IgD-negative memory B cell (primary cell): ENCODE data around the gene HS3ST4. TPM values are rescaled to one million over a fixed set of nuclear protein-coding genes. Genes with fewer than 3 reads are reported as not detected.
"Not testable (repeated sequence)": the region's sequence is repeated elsewhere in the genome, so short reads cannot be mapped to it uniquely, and the experiment has no call there.

Experiments used
- H3K27ac Mint-ChIP-seq, 3 donors: one replicate each; pipeline ENCODE4 v1.8.0; 2020 to 2022; ENCODE audit warnings: mild to moderate bottlenecking in 3 of 3, mixed read lengths in 3 of 3, moderate library complexity in 1 of 3
- H3K27me3 Mint-ChIP-seq: one replicate; pipeline ENCODE4 v1.8.0; 2021; ENCODE audit warnings: mixed read lengths
- H3K36me3 Mint-ChIP-seq: one replicate; pipeline ENCODE4 v1.8.0; 2020; ENCODE audit warnings: mild to moderate bottlenecking, mixed read lengths
- H3K4me1 Mint-ChIP-seq, 3 donors: one replicate each; pipeline ENCODE4 v1.8.0; 2020 to 2022; ENCODE audit warnings: mixed read lengths in 3 of 3, mild to moderate bottlenecking in 1 of 3
- H3K4me3 Mint-ChIP-seq, 4 donors: one replicate each; pipeline ENCODE4 v1.8.0; 2020 to 2022; ENCODE audit warnings: mild to moderate bottlenecking in 4 of 4, mixed read lengths in 4 of 4, moderate library complexity in 3 of 4
- H3K9me3 Mint-ChIP-seq, 3 donors: one replicate each; pipeline ENCODE4 v1.8.0; 2020 to 2021; ENCODE audit warnings: mixed read lengths in 3 of 3, mild to moderate bottlenecking in 1 of 3
- polyA plus RNA-seq: library from polyadenylated mRNA; unstranded; fragments of 300-500 nt; fragmentation: Illumina TruSeq; gene quantifications from one replicate; pipeline ENCODE4 v1.2.3, GENCODE V29; 2021

Gene HS3ST4
- polyA plus RNA-seq, 1 donor from 2014 or later = not detected

DNA sequence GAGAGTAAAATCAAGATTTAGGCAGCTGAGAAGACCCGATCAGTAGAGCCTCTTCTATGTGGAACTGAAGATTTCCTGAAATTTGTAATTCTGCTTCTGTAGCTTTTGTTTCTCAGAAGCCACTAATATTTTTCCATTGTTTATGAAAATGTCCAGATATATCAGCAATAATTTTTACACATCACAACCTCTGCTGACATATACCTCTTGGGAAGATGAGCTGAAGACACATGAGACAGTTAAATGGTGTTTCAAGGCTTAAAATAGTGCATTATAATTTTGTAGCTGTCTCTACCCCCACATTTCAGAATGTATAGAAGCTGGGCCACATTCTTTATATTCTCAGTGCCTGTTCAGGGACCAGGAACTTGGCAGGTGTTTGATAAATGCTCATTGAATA is 320.6 kb downstream of the HS3ST4 start:
- Mint-ChIP-seq H3K4me1 (no peaks in the 10 kb centered on the region), H3K27me3 (no peaks in the 10 kb centered on the region), H3K9me3 (peaks cover 2 to 17% (median 4%) of the 10 kb centered on the region in 3 donors), H3K27ac (no peak overlapping the region), H3K36me3 (no peaks in the 10 kb centered on the region), H3K4me3 (no peak overlapping the region)

- Mint-ChIP-seq H3K4me3 (no peak overlapping the region), H3K27me3 (no peaks in the 10 kb centered on the region), H3K4me1 (no peaks in the 10 kb centered on the region), H3K9me3 (peaks cover 2 to 26% (median 4%) of the 10 kb centered on the region in 3 donors), H3K27ac (no peak overlapping the region), H3K36me3 (no peaks in the 10 kb centered on the region)
Observed at GRCh38 chr16:26015776-26016175, 324.0 kb downstream of the HS3ST4 start.

DNA sequence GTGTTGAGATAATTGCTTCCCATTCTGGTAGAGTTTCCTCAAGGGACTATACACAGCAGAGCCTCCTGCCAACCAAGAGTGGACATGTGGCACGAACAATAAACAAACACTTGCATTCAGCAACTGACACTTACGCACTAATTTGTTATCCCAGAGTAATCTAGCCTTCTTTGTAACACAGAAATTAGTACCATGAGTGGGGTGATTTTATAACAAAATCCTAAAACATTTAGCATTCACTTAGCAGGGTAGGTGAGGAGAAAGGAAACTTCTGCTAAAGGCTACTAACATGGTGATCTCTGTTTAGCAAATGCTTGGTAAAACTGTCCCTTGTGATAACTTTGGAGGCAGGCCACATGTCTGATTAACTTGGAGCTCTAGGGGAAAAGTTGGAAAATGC is 325.2 kb downstream of the HS3ST4 start:
- peaks cover 2 to 26% (median 4%) of the 10 kb centered on the region in 3 donors for H3K9me3 Mint-ChIP-seq
- no peaks in the 10 kb centered on the region for H3K27me3 Mint-ChIP-seq
- H3K27ac Mint-ChIP-seq = no peak overlapping the region
- H3K4me1 Mint-ChIP-seq = no peaks in the 10 kb centered on the region
- no peak overlapping the region for H3K4me3 Mint-ChIP-seq
- no peaks in the 10 kb centered on the region for H3K36me3 Mint-ChIP-seq

DNA sequence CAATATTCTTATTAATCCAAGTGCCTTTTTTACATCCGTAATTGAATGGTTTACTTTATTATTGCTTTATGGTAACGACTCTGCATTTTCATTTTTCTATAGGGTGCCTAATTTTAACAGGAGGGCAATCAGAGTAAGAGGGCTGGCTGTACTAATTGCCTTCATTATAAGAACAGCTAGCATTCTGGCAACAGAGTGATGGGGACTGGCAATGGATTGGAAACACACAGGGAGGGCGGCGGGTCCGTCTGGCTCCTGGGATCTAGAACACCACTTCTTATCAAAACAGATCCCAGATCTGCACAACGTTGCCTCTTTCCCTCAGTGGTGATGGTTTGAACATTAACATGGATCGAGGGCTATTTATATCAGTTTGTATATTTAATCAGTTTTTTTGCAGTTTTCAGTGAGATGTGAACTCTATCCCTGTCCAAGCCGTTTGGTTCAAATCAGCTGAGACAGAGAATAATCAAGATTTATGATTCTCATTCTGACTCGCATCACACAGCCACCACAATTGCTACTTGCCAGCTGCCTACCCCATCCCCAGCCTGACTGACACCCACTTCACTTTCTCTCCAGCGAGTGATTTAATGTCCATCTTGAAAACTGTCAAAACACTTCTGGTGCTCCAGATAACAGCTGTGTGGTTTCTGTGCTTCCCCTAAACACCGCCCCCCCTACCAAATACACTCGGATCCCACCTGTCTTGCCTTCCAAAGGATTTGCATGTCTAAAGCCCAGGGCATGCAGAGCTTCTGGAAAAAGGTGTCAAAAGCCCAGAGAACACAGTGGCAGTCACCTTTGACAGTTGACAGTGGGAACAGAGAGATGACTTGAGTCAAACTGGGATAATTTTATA is 327.9 kb downstream of the HS3ST4 start:
- H3K36me3 Mint-ChIP-seq = no peaks in the 10 kb centered on the region
- no peaks in the 10 kb centered on the region for H3K4me1 Mint-ChIP-seq
- H3K4me3 Mint-ChIP-seq = no peak overlapping the region
- peak overlapping the region in 2 of 3 donors; percentile 28 to 51 for H3K27ac Mint-ChIP-seq
- peaks cover 0 to 23% (median 2%) of the 10 kb centered on the region in 3 donors for H3K9me3 Mint-ChIP-seq
- H3K27me3 Mint-ChIP-seq = no peaks in the 10 kb centered on the region

DNA sequence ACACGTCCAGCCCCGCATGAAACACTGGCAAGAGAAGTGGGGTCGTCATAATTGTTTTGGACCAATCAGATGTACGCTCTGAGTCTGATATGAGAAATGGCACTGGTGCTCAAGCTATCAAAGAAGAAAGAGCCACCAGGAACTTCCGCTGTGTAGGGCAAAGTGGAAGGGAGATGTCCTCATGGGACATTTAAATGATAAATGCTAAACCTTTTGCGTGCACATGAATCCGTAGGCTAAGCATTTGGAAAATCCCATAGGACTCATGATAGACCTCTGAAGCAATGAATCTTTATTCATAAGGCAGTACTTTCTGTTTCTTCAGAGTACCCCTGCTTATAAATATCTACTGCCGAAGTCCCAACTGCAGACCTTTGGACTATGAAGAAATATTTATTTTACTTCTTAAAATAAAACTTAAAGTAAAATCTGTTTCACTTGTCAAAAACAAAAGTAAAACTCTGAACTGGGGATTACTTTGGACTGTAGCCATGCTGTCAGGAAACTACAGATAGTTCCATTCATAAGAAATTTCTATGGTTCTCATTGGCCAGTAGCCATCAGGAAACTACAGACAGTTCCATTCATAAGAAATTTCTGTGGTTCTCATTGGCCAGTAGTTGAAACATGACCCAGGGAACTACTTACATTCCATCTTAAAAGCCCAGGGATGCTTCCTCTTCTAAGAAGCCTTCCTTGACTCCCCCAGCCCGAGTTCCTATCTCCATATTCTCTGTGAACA is 335.1 kb downstream of the HS3ST4 start:
- peaks cover 0 to 8% (median 7%) of the 10 kb centered on the region in 3 donors for H3K9me3 Mint-ChIP-seq
- H3K36me3 Mint-ChIP-seq = no peaks in the 10 kb centered on the region
- H3K4me3 Mint-ChIP-seq = no peak overlapping the region
- peaks cover 3% of the 10 kb centered on the region for H3K27me3 Mint-ChIP-seq
- H3K27ac Mint-ChIP-seq = no peak overlapping the region
- H3K4me1 Mint-ChIP-seq = peaks cover 0 to 1% (median 1%) of the 10 kb centered on the region in 3 donors

- peaks cover 3% of the 10 kb centered on the region for H3K27me3 Mint-ChIP-seq
- H3K4me3 Mint-ChIP-seq = no peak overlapping the region
- H3K36me3 Mint-ChIP-seq = no peaks in the 10 kb centered on the region
- peaks cover 0 to 8% (median 5%) of the 10 kb centered on the region in 3 donors for H3K9me3 Mint-ChIP-seq
- H3K4me1 Mint-ChIP-seq = peaks cover 0 to 1% (median 0%) of the 10 kb centered on the region in 3 donors
- peak overlapping the region in 1 of 3 donors; percentile 69 for H3K27ac Mint-ChIP-seq
Observed at GRCh38 chr16:26031286-26031685, 339.5 kb downstream of the HS3ST4 start.

- H3K36me3 Mint-ChIP-seq, H3K4me3 Mint-ChIP-seq, H3K27me3 Mint-ChIP-seq, H3K27ac Mint-ChIP-seq, H3K9me3 Mint-ChIP-seq, H3K4me1 Mint-ChIP-seq: not testable (repeated sequence)
Observed at GRCh38 chr16:26032661-26033060, 340.9 kb downstream of the HS3ST4 start.

GRCh38 chr16:26041952-26042668 is 350.4 kb downstream of the HS3ST4 start:
- H3K4me3 Mint-ChIP-seq = no peak overlapping the region
- no peaks in the 10 kb centered on the region for H3K4me1 Mint-ChIP-seq
- no peaks in the 10 kb centered on the region for H3K27me3 Mint-ChIP-seq
- no peaks in the 10 kb centered on the region for H3K36me3 Mint-ChIP-seq
- no peak overlapping the region for H3K27ac Mint-ChIP-seq
- peaks cover 0 to 6% (median 0%) of the 10 kb centered on the region in 3 donors for H3K9me3 Mint-ChIP-seq

- Mint-ChIP-seq H3K4me3 (no peak overlapping the region), H3K27me3 (no peaks in the 10 kb centered on the region), H3K27ac (no peak overlapping the region), H3K9me3 (peaks cover 2 to 6% (median 4%) of the 10 kb centered on the region in 3 donors), H3K4me1 (no peaks in the 10 kb centered on the region), H3K36me3 (no peaks in the 10 kb centered on the region)
Observed at GRCh38 chr16:26050472-26050871, 358.7 kb downstream of the HS3ST4 start.

- no peaks in the 10 kb centered on the region for H3K4me1 Mint-ChIP-seq
- no peak overlapping the region for H3K4me3 Mint-ChIP-seq
- no peak overlapping the region for H3K27ac Mint-ChIP-seq
- no peaks in the 10 kb centered on the region for H3K27me3 Mint-ChIP-seq
- peaks cover 2 to 4% (median 3%) of the 10 kb centered on the region in 3 donors for H3K9me3 Mint-ChIP-seq
- no peaks in the 10 kb centered on the region for H3K36me3 Mint-ChIP-seq
Observed at GRCh38 chr16:26051063-26051462, 359.3 kb downstream of the HS3ST4 start.

- H3K4me3 Mint-ChIP-seq = no peak overlapping the region
- H3K27me3 Mint-ChIP-seq = no peaks in the 10 kb centered on the region
- peaks cover 0 to 2% (median 0%) of the 10 kb centered on the region in 3 donors for H3K9me3 Mint-ChIP-seq
- H3K36me3 Mint-ChIP-seq = no peaks in the 10 kb centered on the region
- no peaks in the 10 kb centered on the region for H3K4me1 Mint-ChIP-seq
- no peak overlapping the region for H3K27ac Mint-ChIP-seq
Observed at GRCh38 chr16:26053889-26054288, 362.1 kb downstream of the HS3ST4 start.

DNA sequence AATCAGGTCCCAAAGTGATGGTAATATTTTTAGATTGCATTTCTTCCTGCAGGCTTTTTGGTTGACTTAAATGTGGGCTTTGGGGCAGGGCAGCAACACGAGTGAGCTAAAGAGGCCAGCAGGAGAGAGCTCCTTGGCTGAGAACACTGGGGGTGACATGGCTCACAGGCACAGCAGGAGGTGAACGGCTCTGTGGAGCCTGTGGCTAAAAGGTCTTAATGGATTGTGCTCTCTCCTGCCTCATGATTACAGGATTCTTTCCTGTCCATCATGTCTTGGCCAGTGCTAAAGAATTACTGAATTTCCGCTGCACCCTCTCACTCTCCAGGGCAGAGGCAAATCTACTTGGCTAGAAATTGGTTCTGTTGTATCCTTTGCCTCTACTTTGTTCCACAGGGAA is 366.6 kb downstream of the HS3ST4 start:
- H3K9me3 Mint-ChIP-seq = peaks cover 0 to 1% (median 0%) of the 10 kb centered on the region in 3 donors
- H3K27ac Mint-ChIP-seq = no peak overlapping the region
- H3K27me3 Mint-ChIP-seq = no peaks in the 10 kb centered on the region
- no peak overlapping the region for H3K4me3 Mint-ChIP-seq
- H3K36me3 Mint-ChIP-seq = no peaks in the 10 kb centered on the region
- H3K4me1 Mint-ChIP-seq = no peaks in the 10 kb centered on the region

DNA sequence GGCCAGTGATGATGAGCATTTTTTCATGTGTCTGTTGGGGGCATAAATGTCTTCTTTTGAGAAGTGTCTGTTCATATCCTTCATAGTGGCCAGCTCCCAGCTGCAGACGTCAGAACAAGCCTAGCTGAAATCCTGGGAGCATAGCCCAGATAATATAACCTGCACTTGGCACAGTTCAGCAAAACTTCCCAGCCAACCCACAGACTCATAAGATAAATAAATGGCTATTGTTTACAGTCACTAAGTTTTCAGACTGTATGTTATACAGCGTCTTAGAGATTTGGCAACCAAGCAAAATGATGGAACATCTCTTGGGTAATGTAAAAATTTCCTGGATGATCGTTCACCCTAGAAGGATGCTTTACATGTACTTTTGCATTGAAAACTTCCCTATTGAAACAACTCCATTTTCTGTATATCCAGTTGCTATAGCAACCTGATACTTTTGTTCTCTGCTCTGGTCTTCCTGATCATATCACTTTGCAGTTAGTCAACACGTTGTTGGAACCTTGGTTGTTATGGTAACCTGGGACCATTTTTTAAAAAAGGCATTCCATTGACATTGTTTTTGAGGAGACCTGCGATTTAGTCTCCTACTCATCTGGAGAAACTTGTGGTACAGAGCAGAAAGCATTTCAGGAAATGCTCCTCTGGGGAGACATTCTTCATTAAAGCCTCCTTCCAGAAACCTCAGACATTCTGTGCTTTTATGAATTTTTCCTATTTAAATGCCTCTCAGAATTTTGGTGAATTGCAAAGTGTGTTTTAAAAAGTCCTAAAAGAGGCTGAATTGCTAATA is 378.7 kb downstream of the HS3ST4 start:
- Mint-ChIP-seq H3K27me3 (no peaks in the 10 kb centered on the region), H3K4me1 (no peaks in the 10 kb centered on the region), H3K4me3 (no peak overlapping the region), H3K36me3 (no peaks in the 10 kb centered on the region), H3K9me3 (peaks cover 2 to 10% (median 8%) of the 10 kb centered on the region in 3 donors), H3K27ac (no peak overlapping the region)

GRCh38 chr16:26071101-26071866 is 379.5 kb downstream of the HS3ST4 start:
- Mint-ChIP-seq H3K4me1 (no peaks in the 10 kb centered on the region), H3K4me3 (no peak overlapping the region), H3K27me3 (no peaks in the 10 kb centered on the region), H3K36me3 (no peaks in the 10 kb centered on the region), H3K27ac (no peak overlapping the region), H3K9me3 (peaks cover 2 to 4% (median 3%) of the 10 kb centered on the region in 3 donors)
